H4 (cell line): ENCODE data around the gene ACAP2. TPM values are rescaled to one million over a fixed set of nuclear protein-coding genes. Genes with fewer than 3 reads are reported as not detected.
"Not testable (repeated sequence)": the region's sequence is repeated elsewhere in the genome, so short reads cannot be mapped to it uniquely, and the experiment has no call there.

Experiments
- DNase-seq: peaks from one replicate; pipeline ENCODE4 v3.0.0-alpha.2; 2015; ENCODE audit warnings: low spot score
- total RNA-seq: library from RNA; depleted of rRNA; stranded (reverse); fragments of >200 nt; shearing (Covaris generic); gene quantifications from 2 replicates; pipeline ENCODE4 v1.2.3, GENCODE V29; 2014

ACAP2 gene
- total RNA-seq, 1 experiment from 2014 or later: 32.4 TPM

DNA sequence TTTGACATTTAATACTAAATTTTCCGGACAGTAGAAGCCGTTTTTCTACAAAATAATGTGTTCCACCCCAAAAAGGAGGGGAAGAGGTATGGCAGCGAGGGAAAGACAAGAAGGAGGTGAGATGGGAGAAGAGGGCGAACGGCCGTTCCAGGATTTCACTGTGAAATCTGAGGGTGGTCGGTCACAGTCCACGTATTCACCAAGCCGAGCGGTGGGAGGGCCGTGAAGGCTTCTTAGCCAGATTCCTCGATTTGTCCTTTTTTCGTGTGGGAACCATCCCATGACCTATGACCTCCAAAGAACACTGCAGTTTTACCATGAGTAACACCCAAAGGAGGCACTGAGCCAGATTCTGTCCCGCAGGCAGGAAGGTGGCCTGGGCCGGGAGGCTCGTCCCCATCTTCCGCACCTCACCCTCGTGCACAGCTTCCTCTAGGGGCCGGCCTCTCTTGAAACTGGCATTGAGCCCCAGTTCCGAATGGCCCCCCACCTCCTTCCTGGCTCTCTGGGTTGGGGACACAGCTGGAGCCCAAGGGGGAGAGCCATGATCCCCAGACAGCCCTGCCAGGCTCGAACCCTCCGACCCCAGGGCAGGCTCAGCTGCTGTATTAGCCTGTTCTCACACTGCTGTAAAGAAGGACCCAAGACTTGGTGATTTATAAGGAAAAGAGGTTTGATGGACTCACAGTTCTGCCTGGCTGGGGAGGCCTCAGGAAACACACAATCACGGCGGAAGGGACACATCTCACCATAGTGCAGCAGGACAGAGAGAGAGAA is 195.5 kb downstream of the ACAP2 start:
- DNase-seq: no peak

DNA sequence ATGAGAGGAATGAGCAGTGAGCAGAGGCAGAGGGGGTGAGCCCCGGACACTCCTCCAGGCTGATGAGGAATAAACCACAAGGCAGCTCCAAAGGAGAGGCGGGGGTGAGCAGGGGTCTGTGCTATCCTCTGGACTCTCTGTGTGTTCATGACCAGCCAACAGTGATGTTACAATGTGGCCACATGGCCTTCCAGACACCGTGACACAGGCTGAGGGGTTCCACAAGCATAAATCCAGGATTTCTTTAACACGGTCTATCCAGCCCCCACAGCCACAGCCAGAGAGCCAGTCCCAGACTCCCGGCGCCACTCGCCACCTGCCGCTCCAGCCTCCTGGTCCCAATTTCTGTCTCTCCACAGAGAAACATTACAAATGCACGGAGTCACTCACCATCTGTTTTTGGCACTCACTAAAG is 196.2 kb downstream of the ACAP2 start:
- no peak for DNase-seq

DNA sequence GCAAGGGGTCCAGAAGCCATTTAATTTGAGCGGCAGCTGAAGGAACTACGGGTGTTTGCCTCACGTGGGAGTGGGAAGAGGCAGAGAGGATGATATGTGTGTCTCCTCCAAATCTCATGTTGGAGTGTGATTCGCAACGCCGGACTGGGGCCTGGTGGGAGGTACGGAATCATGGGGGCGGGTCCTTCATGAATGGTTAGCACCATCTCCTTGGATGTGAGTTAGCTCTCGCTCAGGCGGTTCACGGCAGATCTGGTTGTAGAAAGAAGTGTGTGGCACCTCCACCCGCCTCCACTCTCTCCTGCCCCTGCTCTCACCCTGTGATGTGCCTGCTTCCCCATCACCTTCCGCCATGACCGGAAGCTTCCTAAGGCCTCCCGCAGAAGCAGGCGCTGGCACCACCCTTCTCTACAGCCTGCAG is 197.3 kb downstream of the ACAP2 start:
- no peak for DNase-seq

DNA sequence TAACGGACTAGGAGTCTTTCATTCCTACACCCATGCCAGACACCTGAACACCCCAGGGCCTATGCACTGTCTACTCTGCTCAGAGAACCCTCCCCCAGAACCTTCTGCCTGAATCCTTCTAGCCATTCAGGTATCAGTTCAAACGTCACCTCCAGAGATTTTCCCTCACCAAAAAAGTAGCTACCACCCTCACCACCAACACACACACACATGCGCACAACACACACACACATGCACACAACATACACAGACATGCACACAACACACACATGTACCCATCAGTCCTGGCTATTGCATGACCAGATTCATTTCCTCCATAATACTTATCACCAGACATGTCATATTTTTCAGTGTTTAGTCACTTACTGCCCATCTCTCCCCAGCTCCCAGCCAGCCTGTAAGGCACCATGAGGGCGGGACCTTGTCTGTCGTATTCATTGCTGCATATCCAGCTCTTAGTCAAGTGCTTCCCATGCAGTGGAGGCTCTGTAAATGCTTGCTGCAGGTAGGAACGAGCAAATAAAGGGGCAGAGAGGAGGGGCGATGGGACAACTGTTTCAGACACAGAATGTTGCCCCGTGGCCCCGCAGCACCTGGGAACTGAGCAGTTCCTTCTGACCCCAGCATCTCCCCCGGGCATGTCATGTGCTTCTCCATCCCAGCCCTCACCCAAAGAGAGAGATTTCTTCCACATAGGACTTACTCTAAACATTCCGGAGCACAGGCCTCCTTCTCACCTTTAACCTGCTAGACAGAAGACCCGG is 201.0 kb downstream of the ACAP2 start:
- no peak for DNase-seq

DNA sequence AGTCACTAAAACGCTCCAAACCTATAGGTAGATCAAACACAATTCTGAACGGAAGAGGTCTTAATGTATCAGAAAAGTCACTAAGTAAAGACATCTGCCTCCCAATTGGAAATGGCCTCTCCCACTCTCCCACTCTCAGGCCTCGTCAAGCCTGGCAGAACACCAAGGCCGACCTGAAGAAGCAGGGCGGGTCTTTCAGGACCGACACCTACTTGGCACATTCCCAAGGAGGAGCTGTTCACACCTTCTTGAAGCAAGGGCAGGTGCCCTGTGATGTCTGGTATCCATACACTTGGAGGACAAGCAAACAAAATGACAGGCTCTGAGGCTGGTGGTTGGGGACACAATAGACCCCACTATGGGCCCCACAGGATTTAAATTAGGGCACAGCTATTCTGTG is 201.9 kb downstream of the ACAP2 start:
- no peak for DNase-seq

DNA sequence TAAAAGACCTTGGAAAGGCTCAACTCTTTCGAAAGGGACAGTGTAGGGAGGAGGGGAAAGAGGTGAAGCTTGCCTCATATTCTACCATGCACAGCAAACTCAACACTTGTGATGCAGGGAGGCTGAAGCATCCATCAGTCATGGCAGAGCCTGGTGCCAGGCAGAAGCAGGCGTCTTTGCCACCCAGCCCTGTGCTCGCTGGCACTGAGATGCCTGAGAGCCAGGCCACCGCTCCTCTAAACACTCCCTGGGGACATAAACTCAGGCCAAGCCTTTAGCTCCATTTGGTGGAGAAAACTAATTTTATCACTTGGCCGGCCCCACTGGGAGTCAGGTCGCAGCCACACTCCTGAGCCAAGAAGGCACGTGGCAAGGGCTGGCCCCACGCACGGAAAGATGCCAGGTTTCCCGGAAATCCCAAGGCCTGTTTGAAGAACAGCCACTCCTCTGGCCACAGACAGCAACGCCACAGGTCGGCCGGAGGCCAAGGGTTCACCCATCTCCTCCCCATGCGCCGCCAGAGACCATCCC is 202.6 kb downstream of the ACAP2 start:
- no peak for DNase-seq

DNA sequence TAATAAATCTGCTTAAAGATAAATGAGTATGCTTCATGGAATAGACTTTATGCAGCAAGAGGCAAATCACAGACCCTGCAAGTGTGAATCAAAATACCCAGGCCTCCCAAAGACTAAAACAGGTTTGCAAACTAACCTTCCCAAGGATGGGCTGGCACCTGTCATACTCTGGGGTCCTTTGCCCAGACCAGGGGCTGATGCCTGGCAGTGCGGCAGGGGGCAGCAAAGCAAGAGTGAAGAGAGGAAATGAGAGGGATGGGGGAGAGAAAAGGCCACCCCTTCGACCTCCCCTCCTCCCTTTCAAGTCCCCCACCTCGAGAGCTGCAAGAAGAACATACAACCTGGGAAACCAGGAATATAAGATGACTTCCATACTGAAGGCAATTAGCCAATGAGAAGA is 203.7 kb downstream of the ACAP2 start:
- no peak for DNase-seq

DNA sequence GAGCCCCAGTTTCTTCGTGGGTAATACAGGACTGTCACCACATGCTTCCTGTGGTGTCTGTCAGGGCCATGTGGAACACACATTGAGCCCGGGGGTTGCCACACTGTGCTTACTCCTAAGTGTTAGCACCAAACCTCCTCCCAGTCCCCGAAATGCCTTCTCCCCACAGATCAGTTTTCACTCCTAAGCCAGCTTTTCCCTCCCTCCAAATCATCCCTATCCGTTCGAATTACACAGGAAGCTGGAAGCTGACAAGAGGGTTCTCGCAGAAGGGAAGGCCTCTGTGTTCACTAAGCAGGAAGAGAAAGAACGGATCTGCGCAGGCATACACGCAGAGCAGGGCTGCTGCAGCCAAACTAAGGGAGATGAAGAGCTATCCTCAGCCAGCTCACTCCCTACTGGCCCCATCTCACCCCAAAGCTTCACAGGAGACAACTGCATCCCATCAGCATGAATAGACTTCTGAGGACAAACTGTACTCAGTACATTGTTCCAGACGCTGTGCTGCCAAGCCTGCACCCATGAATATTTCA is 204.2 kb downstream of the ACAP2 start:
- no peak for DNase-seq

DNA sequence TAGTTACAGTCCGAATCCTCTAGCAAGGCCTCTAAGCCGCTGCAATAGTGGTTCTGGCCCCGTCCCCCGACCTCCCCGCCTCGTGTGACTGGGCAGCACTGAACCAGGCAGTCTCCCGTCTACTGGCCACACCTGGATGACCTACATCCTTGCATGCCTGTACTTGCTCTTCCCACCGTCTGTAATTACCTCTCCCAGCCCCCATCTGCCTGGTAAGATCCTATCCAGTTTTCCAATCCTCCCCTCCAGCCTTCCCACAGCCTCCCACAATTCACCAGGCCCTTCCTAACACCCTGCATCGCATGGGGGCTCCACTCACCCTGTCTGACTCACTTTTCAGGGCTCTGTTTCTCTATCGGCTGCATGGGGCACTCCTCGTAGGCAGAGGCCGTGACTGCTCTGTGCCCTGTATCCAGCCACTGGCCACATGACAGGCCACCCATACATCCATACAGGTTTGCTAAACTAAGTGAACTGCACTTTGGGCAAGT is 204.7 kb downstream of the ACAP2 start:
- no peak for DNase-seq

DNA sequence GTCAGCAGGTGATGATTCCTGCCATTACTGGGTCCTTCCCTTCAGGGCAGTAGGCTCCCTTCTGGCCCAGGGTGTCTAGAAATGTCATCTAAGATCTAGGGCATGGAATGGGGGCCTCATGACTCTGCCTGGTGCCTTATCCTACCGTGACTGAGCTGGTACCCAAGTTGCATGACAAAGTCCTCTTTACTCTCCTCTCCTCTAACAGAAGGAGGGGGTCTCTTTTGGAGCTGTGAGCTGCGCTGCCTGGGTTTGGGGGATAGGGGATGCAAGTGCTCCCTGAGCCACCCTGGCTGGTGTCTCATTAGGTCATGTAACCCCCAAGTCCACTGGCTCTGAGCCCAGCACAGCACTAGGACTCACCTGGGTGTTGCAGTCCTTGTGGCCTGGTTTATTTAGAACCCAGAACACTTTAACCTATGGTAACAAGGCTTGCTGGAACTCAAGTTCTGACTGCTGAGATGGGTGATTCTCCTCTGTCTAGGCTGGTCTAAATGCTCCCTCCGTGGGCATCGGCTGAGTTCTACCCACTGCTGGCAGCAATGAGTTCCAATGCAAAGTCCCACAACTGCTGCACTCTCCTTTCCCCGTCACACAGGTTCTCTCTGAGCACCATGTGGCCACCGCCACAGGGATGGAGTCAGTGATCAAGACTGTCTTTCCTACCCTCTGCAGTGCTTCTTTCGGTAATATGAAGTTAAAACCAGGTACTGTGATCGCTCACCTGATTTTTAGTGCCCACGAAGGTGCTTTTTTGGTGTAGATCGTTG is 205.8 kb downstream of the ACAP2 start:
- DNase-seq: no peak

DNA sequence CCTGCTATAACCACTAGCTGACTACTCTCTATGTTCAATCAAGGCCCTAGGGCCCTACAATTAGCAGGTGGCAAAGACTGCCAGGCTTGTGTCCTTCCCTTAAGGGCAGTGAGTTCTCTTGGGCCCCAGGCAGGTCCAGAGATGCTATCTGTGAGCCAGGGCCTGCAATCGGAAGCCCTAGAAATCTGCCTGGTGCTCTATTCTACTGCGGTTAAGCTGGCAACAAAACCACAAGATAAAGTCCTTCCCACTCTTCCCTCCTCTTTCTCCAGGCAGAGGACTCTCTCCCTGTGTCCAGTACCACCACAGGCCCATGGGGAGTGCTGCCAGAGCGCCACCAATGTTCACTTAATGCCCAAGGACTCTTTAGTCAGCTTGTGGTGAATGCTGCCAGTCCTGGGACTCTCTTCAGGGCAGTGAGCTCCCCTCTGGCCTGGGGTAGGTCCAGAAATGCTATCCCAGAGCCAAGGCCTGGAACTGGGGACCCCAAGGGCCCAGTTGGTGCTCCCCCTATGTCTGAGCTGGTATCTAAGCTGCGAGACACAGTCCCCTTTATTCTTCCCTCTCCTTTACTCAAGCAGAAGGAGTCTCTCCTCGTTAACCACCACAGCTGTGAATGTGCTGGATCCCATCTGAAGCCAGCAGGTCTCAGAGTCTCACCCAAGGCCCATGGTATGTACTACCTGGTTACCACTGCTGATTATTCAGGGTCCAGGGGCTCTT is 206.6 kb downstream of the ACAP2 start:
- DNase-seq: no peak

DNA sequence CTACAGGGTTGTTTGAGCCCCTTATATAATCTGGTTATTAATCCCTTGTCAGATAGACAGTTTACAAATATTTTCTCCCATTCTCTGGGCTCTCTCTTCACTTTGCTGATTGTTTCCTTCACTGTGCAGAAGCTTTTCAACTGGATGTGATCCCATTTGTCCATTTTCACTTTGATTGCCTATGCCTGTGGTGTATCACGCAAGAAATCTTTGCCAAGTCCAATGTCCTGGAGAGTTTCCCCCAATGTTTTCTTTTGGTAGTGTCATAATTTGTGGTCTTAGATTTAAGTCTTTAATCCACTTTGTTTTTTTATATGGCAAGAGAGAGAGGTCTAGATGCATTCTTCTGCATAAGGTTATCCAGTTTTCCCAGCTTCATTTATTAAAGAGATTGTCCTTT is 212.6 kb downstream of the ACAP2 start:
- DNase-seq: no peak

DNA sequence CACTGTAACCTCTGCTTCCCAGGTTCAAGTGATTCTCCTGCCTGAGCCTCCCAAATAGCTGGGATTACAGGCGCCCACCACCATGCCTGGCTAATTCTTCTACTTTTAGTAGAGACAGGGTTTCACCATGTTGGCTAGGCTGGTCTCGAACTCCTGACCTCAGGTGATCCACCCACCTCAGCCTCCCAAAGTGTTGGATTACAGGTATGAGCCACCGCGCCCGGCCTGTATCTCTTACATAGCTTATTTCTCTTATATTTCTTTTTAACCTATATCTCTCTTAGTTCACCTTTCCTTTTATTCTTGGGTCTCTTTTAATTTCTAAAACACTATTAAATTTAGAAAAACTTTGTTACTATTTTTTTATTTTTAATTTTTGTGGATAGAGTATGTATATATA is 213.9 kb downstream of the ACAP2 start:
- DNase-seq: not testable (repeated sequence)

DNA sequence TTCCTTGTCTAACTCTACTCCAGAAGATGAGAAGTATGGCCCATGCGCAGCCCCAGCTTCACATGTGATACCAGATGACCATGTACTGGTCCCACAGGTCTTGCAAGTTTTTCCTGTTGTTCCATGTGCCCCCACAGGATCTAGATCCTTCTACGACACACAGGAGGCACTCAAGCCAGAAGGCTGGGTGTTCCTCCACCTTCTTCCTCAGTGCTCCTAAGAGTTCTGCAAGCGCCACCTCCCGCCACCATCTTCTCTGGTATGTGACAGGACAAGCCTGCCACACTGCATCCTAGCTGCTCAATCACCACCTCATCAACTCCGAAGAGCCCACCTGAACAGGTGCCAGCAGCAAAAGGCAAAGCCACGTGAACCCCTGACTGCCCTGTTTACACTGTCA is 214.9 kb downstream of the ACAP2 start:
- no peak for DNase-seq

DNA sequence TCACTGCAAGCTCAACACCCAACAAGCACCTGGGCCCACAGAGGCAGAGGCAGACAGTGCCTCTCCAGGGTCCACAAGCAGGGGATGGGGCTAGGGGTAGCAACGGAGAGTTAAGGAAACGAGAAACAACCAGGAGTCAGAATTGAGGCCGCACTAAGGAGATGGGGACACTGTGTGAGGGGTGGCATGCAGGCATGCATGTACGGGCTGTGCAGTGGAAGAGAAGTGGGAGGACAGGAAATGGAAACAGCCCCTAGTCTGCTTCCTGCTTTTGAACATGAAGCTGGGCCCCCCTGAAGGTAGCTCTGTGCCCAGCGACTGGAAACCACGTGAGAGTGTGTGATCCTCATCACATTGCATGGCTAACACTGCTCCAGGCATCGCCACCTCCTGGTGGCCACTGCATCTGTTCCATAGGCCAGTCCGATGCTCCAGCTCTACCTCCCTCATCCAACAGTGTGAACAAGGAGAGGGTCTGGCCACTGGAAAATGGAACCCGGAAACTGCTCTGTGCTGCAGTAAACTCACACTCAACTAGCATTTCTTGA is 215.8 kb downstream of the ACAP2 start:
- DNase-seq: peak; percentile 46

DNA sequence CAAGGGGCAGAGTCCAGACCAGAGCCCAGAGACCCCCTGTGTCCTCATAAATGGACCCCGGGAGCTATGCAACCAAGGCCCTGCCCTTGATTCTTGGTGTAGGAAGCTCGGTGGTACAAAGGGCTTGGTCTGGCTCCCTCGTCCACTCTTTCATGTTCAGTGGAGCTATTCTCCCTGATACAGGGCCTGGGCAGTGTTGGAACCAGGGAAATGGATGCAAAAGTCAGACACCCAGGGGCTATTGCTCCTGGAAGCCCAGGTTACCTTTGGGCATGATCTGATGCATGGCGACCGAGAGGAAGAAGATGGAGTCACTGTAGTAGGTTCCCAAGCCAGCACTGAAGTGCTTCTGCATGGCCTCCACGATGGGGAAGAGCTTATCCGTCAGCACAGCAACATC is 216.4 kb downstream of the ACAP2 start:
- no peak for DNase-seq

DNA sequence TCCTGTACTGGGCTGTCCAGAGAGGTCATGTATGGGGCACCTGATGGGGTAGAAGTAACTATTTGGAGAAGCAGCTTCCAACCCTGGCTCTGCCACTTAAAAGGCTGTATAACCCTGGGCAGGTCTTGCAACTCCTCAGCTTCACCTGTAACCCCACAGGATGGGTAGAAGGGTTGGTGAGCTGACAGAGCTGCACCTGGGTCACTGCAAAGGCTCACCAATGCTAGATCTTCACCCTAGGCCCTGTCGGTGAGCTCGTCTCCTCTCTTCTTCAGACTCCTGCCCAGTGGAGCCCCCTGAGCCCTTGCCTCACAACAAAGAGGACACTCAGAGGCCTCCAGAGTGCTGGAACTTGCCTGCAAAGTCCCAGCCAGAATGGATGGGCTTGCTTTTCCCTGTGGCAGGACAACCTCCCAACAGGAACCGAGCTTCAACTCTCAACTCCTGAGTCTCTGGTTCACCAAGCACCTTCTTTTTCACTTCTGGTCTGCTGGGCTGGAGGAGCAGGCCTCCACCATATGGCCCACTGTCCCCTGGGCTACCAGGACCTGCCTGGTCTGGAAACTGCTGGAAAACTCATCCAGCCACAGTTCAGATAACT is 217.7 kb downstream of the ACAP2 start:
- DNase-seq: no peak
